Gastroesophageal sphincter (tissue), 4 donors: ENCODE results near the gene SLC38A9. TPM values are rescaled to one million over a fixed set of nuclear protein-coding genes. Genes with fewer than 3 reads are reported as not detected.
"Not testable (repeated sequence)": the region's sequence is repeated elsewhere in the genome, so short reads cannot be mapped to it uniquely, and the experiment has no call there.

ENCODE experiments used
- ATAC-seq: fragments of 150-250 bp; one replicate; pipeline ENCODE4 v1.9.1; 2016; ENCODE audit warnings: mild to moderate bottlenecking, moderate library complexity
- H3K27ac ChIP-seq, 4 donors: fragments of 200-600 bp; sonication (generic) in 3 of 4; 1 replicate in 3 of 4; 2 replicates in 1 of 4; pipeline ENCODE4 v1.5.1; 2016 to 2019
- H3K27me3 ChIP-seq: fragments of 200-600 bp; sonication (generic); one replicate; pipeline ENCODE4 v1.5.1; 2019
- H3K36me3 ChIP-seq, 2 donors: fragments of 200-600 bp; sonication (generic); one replicate each; pipeline ENCODE4 v1.5.1; 2019; ENCODE audit warnings: control low read depth in 1 of 2
- H3K4me1 ChIP-seq, 3 donors: fragments of 200-600 bp; sonication (generic); 1 replicate in 2 of 3; 2 replicates in 1 of 3; pipeline ENCODE4 v1.5.1; 2016 to 2019; ENCODE audit warnings: control low read depth in 2 of 3
- H3K4me3 ChIP-seq, 2 donors: fragments of 200-600 bp; sonication (generic); one replicate each; pipeline ENCODE4 v1.5.1; 2019; ENCODE audit warnings: mild to moderate bottlenecking in 1 of 2, moderate library complexity in 1 of 2
- H3K9me3 ChIP-seq, 3 donors: fragments of 200-600 bp; sonication (generic); one replicate each; pipeline ENCODE4 v1.5.1; 2017 to 2019; ENCODE audit warnings: control low read depth in 2 of 3
- CTCF ChIP-seq, 4 experiments: fragments of 200-600 bp in 2 of 4; fragments of 450-650 bp in 2 of 4; sonication (generic) in 1 of 4; IDR thresholded peaks; one replicate each; pipeline ENCODE4 v1.5.1; 2017 to 2019; ENCODE audit warnings: antibody characterized with exemption in 4 of 4, mild to moderate bottlenecking in 2 of 4, moderate library complexity in 2 of 4
- EP300 ChIP-seq: sonication (generic); formaldehyde crosslinking; IDR thresholded peaks from one replicate; pipeline ENCODE4 v1.6.1; 2017; ENCODE audit warnings: antibody characterized with exemption, mild to moderate bottlenecking
- POLR2A ChIP-seq, 2 donors: fragments of 450-650 bp; IDR thresholded peaks; one replicate each; pipeline ENCODE4 v1.6.1; 2017; ENCODE audit warnings: antibody characterized with exemption in 2 of 2, mild to moderate bottlenecking in 2 of 2, moderate library complexity in 1 of 2
- POLR2AphosphoS5 ChIP-seq: sonication (generic); formaldehyde crosslinking; IDR thresholded peaks from one replicate; pipeline ENCODE4 v1.6.1; 2017; ENCODE audit warnings: antibody characterized with exemption
- WGBS, 2 donors: methylation state at CpG; one replicate each; pipeline ENCODE4 v1.1.5; 2018; ENCODE audit warnings: low coverage in 1 of 2; 5-methylcytosine and 5-hydroxymethylcytosine counted together
- total RNA-seq, 4 donors: library from RNA; depleted of rRNA; stranded (reverse); fragments of >200 nt; gene quantifications; one replicate each; pipeline ENCODE4 v1.1.0, GENCODE V29; 2016

SLC38A9 gene
- total RNA-seq, 4 donors from 2014 or later, result 10.1 to 13.2 (median 11.4) TPM

GRCh38 chr5:55613112-55613868 lies 98.8 kb downstream of the SLC38A9 start:
- Histone ChIP-seq H3K4me1 (no peaks in the 10 kb centered on the region), H3K36me3 (no peaks in the 10 kb centered on the region), H3K4me3 (no peak overlapping the region), H3K27me3 (no peaks in the 10 kb centered on the region), H3K9me3 (no peaks in the 10 kb centered on the region), H3K27ac (no peak overlapping the region)
- WGBS, 2 donors, result 100% methylated on average over 1 of the region's 39 CpGs; no CpG with 5 or more reads in 1 of the 2 donors
- no peak for ATAC-seq
- TF ChIP-seq EP300, result no peak
- no peak for TF ChIP-seq POLR2A (IDR thresholded peaks at IDR 0.05)
- TF ChIP-seq CTCF (IDR thresholded peaks at IDR 0.05), result no peak
- no peak for TF ChIP-seq POLR2AphosphoS5

- Histone ChIP-seq H3K27me3 (no peaks in the 10 kb centered on the region), H3K9me3 (no peaks in the 10 kb centered on the region), H3K36me3 (no peaks in the 10 kb centered on the region), H3K27ac (no peak overlapping the region), H3K4me1 (no peaks in the 10 kb centered on the region), H3K4me3 (no peak overlapping the region)
- no peak for ATAC-seq
- TF ChIP-seq POLR2A (IDR thresholded peaks at IDR 0.05) (no peak), EP300 (no peak), POLR2AphosphoS5 (no peak), CTCF (IDR thresholded peaks at IDR 0.05) (no peak)
Measured at GRCh38 chr5:55610542-55610941, 101.6 kb downstream of the SLC38A9 start.

- no peak for ATAC-seq
- no peak overlapping the region for H3K27ac ChIP-seq
- no peak for TF ChIP-seq POLR2A (IDR thresholded peaks at IDR 0.05)
- TF ChIP-seq CTCF (IDR thresholded peaks at IDR 0.05), result no peak
- TF ChIP-seq POLR2AphosphoS5, result no peak
- no peak for TF ChIP-seq EP300
- H3K9me3 ChIP-seq, result no peaks in the 10 kb centered on the region
- H3K4me3 ChIP-seq, result no peak overlapping the region
- WGBS, 2 donors, result 84 to 100% methylated on average over 1 of the region's 1 CpG
- H3K27me3 ChIP-seq, result no peaks in the 10 kb centered on the region
- H3K36me3 ChIP-seq, result no peaks in the 10 kb centered on the region
- peaks cover 0 to 7% (median 0%) of the 10 kb centered on the region in 3 donors for H3K4me1 ChIP-seq
Measured at GRCh38 chr5:55609413-55609812, 102.7 kb downstream of the SLC38A9 start.

- no peak for ATAC-seq
- no peaks in the 10 kb centered on the region for H3K36me3 ChIP-seq
- H3K4me1 ChIP-seq, result peaks cover 0 to 13% (median 0%) of the 10 kb centered on the region in 3 donors
- H3K27me3 ChIP-seq, result no peaks in the 10 kb centered on the region
- no peak overlapping the region for H3K27ac ChIP-seq
- H3K9me3 ChIP-seq, result no peaks in the 10 kb centered on the region
- no peak overlapping the region for H3K4me3 ChIP-seq
- TF ChIP-seq EP300, result no peak
- TF ChIP-seq CTCF (IDR thresholded peaks at IDR 0.05), result no peak
- TF ChIP-seq POLR2A (IDR thresholded peaks at IDR 0.05), result no peak
- no peak for TF ChIP-seq POLR2AphosphoS5
- WGBS, 2 donors, result 52 to 91% methylated on average over 4 to 5 of the region's 6 CpGs
Measured at GRCh38 chr5:55608595-55609349, 103.4 kb downstream of the SLC38A9 start.

GRCh38 chr5:55607309-55607708 lies 104.8 kb downstream of the SLC38A9 start:
- WGBS, 2 donors, result 0 to 75% methylated on average over 1 to 4 of the region's 5 CpGs
- H3K36me3 ChIP-seq, H3K4me3 ChIP-seq, H3K27ac ChIP-seq, ATAC-seq, H3K27me3 ChIP-seq, H3K9me3 ChIP-seq: not testable (repeated sequence)
- H3K4me1 ChIP-seq, result peaks cover 6 to 28% (median 7%) of the 10 kb centered on the region in 3 donors
